ENCODE data around the gene NREP.

NREP gene

GRCh38 chr5:111691508-111691907 lies 65.5 kb downstream of the NREP start:
- DNase-seq = no peak

- no peak for DNase-seq
Observed at GRCh38 chr5:111689357-111689935, 67.5 kb downstream of the NREP start.

- DNase-seq = no peak
Observed at GRCh38 chr5:111685969-111686368, 71.0 kb downstream of the NREP start.

GRCh38 chr5:111682641-111683040 lies 74.4 kb downstream of the NREP start:
- DNase-seq = no peak

GRCh38 chr5:111682121-111682520 lies 74.9 kb downstream of the NREP start:
- no peak for DNase-seq

GRCh38 chr5:111681414-111682120 lies 75.4 kb downstream of the NREP start:
- DNase-seq = no peak

GRCh38 chr5:111680737-111681413 lies 76.1 kb downstream of the NREP start:
- DNase-seq = no peak

GRCh38 chr5:111679611-111680010 lies 77.4 kb downstream of the NREP start:
- DNase-seq = no peak

All from activated gamma-delta T cell treated with Interleukin-2 at 50 U/mL for 16 hours (primary cell).